AG08395 (cell line): Measurements from ENCODE around the gene CDH23.

Experiments used
- DNase-seq: peaks from one replicate; pipeline ENCODE4 v3.0.0; 2012; ENCODE audit warnings: mixed read lengths, low spot score

Gene CDH23

GRCh38 chr10:71660313-71660712 is 263.6 kb downstream of the CDH23 start:
- no peak for DNase-seq

GRCh38 chr10:71661060-71661622 is 264.4 kb downstream of the CDH23 start:
- DNase-seq, result no peak

GRCh38 chr10:71661779-71662336 is 265.1 kb downstream of the CDH23 start:
- no peak for DNase-seq

- no peak for DNase-seq
Measured at GRCh38 chr10:71663311-71663710, 266.6 kb downstream of the CDH23 start.

GRCh38 chr10:71664585-71664984 is 267.9 kb downstream of the CDH23 start:
- DNase-seq, result no peak

- no peak for DNase-seq
Measured at GRCh38 chr10:71665456-71665855, 268.7 kb downstream of the CDH23 start.

- no peak for DNase-seq
Measured at GRCh38 chr10:71666639-71667386, 270.1 kb downstream of the CDH23 start.

- DNase-seq, result no peak
Measured at GRCh38 chr10:71667387-71667752, 270.6 kb downstream of the CDH23 start.

- DNase-seq, result no peak
Measured at GRCh38 chr10:71671994-71672946, 275.6 kb downstream of the CDH23 start.

GRCh38 chr10:71675295-71675970 is 278.7 kb downstream of the CDH23 start:
- DNase-seq, result no peak

GRCh38 chr10:71677261-71677660 is 280.5 kb downstream of the CDH23 start:
- no peak for DNase-seq

- no peak for DNase-seq
Measured at GRCh38 chr10:71678057-71678805, 281.5 kb downstream of the CDH23 start.

GRCh38 chr10:71679425-71679824 is 282.7 kb downstream of the CDH23 start:
- no peak for DNase-seq

- no peak for DNase-seq
Measured at GRCh38 chr10:71681977-71682376, 285.3 kb downstream of the CDH23 start.

- DNase-seq, result no peak
Measured at GRCh38 chr10:71683301-71683700, 286.6 kb downstream of the CDH23 start.

GRCh38 chr10:71684356-71685173 is 287.8 kb downstream of the CDH23 start:
- DNase-seq, result no peak

- DNase-seq, result no peak
Measured at GRCh38 chr10:71685554-71686232, 289.0 kb downstream of the CDH23 start.

GRCh38 chr10:71687077-71687476 is 290.4 kb downstream of the CDH23 start:
- no peak for DNase-seq

GRCh38 chr10:71687480-71687879 is 290.8 kb downstream of the CDH23 start:
- DNase-seq, result no peak

- DNase-seq, result no peak
Measured at GRCh38 chr10:71688256-71688655, 291.5 kb downstream of the CDH23 start.
